HG02870 (cell line): Measurements from ENCODE around the gene RABL2B.
"Not testable (repeated sequence)": the region's sequence is repeated elsewhere in the genome, so short reads cannot be mapped to it uniquely, and the experiment has no call there.

Experiments
- ATAC-seq: cut with Tn5 transposase; IDR thresholded peaks from one replicate; pipeline ENCODE4 v1.9.1; 2021; ENCODE audit warnings: mild to moderate bottlenecking, moderate library complexity; ENCODE audit not compliant: unreplicated experiment

Gene RABL2B

GRCh38 chr22:50783033-50783879, at the start of gene RABL2B:
Gene RABL2B, minus strand, starts transcription at chr22:50783636. Its CDS starts 1,342 bp downstream, at chr22:50782294.
- ATAC-seq, result peak; percentile 90

DNA sequence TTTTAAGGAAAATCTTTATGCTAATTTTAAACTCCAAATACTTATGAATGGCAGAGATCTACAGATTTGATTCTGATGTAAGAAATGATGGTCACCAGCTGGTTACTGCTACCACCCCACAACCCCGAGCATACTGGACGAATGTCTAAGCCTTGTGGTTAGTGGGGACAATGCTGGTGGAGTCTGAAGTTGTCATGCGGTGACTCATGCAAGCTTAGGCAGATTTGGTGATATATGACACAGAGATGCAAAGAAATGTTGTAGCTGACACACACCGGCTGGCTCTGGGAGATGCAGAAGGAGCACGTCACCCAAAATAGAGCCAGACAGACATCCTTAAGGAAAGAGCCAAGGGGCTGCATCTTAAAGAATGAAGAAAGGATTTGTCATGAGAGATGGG, 3.5 kb upstream of the RABL2B start:
- ATAC-seq, result not testable (repeated sequence)

DNA sequence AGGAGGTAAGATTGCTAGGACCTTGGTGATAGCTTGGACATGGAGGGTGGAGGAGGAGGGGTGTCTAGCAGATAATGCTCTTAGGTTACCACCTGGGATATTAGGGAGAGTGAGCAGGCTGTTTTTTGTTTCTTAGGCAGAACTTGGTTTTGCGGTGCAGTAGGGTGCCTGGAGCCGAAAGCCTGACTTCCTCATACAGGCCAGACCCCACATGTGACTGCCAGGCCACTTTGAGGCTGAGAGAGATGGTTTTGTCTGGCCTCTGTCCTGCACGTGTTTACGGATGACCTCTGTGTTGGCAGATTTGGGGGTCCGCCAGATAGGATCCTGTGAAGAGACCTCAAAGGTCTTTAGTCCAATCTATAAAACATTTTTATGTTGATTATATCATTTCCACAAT, 1.9 kb upstream of the RABL2B start:
- ATAC-seq, result not testable (repeated sequence)

DNA sequence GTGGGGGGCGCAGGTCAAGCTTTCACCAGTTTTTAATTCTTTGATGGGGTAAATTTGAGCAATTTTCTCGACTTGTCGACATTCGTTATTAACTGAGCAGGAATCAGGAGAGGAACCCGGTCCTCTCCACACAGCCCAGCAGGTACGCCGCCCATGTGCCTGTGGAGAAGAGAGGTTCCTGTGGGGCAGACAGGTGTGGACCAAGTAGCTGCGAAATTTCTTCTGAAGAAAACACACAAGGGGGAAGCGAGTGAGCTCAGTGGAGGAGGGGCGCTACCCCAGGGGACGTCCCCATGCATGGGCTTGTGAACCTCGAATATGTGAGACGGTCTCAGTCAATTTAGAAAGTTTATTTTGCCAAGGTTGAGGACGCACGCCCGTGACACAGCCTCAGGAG, 442 bp upstream of the RABL2B start:
- peak; percentile 23 for ATAC-seq

DNA sequence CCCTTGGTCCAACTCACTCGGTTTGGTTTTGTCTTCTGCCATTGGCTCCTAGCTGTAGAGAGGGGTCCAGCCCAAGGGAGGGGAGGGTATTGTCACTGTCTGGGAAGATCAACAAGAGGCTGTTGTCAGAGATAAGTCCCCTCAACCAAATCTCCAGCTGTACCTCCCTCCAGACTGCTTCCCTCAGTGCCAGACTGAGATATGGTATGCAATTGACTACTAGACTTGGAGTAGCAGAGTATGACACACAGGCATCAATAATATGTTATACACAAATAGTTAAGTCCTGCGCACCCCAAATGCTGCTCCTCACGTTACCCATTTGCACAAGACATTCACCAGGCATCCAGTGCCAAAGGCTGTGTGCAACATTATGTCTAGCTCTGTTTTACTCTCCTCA, 1.2 kb downstream of the RABL2B start:
- not testable (repeated sequence) for ATAC-seq

GRCh38 chr22:50780244-50780643, 3.2 kb downstream of the RABL2B start:
- not testable (repeated sequence) for ATAC-seq

GRCh38 chr22:50777631-50778030, 5.8 kb downstream of the RABL2B start:
- not testable (repeated sequence) for ATAC-seq

DNA sequence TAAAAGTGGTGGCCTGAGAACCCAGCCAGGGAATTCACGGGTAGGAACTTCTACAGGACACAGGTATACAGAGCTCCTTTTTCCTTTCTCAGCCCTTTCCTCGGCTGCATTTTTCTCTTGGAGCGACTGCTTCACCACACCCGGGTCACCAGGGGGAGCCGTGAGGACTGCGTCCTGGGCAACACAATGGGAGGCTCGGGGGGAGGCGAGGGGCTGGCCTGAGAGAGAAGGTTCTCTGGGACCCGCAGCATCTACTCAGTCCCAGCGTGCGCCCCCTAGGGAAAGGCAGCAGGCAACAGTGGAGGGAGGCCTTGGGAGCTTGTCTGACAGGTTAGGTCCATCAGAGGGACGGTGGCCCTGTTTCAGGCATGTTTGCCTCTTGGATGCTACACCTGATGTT, 8.3 kb downstream of the RABL2B start:
- not testable (repeated sequence) for ATAC-seq

- not testable (repeated sequence) for ATAC-seq
Observed at GRCh38 chr22:50764288-50764687, 19.1 kb downstream of the RABL2B start.

DNA sequence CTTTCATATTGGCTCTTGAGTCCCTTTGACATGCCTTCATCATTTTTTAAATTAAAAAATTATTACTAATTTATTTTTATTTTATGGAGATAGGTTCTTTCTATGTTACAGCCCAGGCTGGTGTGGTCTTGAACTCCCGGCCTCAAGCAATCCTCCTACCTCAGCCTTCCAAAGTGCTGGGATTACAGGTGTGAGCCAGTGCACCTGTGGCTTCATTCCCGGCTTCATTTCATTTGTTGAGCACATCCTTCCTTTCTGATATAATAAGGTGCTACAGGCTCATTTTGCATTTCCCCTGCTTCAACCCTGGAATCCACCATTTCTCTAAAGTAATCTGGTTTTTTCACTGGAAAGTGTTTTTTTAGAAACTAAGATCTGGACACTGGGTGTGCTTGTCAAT, 21.6 kb downstream of the RABL2B start:
- ATAC-seq, result not testable (repeated sequence)

GRCh38 chr22:50759597-50760341, 23.7 kb downstream of the RABL2B start:
- ATAC-seq, result not testable (repeated sequence)

GRCh38 chr22:50756949-50757491, 26.4 kb downstream of the RABL2B start:
- ATAC-seq, result not testable (repeated sequence)

DNA sequence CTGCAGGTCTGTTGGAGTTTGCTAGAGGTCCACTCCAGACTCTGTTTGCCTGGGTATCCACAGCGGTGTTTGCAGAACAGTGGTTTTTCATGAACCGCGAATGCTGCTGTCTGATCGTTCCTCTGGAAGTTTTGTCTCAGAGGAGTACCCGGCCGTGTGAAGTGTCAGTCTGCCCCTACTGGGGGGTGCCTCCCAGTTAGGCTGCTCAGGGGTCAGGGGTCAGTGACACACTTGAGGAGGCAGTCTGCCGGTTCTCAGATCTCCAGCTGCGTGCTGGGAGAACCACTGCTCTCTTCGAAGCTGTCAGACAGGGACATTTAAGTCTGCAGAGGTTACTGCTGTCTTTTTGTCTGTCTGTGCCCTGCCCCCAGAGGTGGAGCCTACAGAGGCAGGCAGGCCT, 27.0 kb downstream of the RABL2B start:
- not testable (repeated sequence) for ATAC-seq

- not testable (repeated sequence) for ATAC-seq
Observed at GRCh38 chr22:50755251-50755650, 28.2 kb downstream of the RABL2B start.

GRCh38 chr22:50749302-50750074, 33.9 kb downstream of the RABL2B start:
- ATAC-seq, result not testable (repeated sequence)

DNA sequence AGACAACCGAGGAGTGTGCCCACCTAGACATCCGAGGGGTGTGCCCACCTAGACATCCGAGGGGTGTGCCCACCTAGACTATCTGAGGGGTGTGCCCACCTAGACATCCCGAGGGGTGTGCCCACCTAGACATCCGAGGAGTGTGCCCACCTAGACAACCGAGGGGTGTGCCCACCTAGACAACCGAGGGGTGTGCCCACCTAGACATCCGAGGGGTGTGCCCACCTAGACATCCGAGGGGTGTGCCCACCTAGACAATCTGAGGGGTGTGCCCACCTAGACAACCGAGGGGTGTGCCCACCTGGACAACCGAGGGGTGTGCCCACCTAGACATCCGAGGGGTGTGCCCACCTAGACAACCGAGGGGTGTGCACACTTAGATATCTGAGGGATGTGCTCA, 34.8 kb downstream of the RABL2B start:
- not testable (repeated sequence) for ATAC-seq

GRCh38 chr22:50747521-50747920, 35.9 kb downstream of the RABL2B start:
- ATAC-seq, result not testable (repeated sequence)

GRCh38 chr22:50744424-50744823, 39.0 kb downstream of the RABL2B start:
- ATAC-seq, result not testable (repeated sequence)

DNA sequence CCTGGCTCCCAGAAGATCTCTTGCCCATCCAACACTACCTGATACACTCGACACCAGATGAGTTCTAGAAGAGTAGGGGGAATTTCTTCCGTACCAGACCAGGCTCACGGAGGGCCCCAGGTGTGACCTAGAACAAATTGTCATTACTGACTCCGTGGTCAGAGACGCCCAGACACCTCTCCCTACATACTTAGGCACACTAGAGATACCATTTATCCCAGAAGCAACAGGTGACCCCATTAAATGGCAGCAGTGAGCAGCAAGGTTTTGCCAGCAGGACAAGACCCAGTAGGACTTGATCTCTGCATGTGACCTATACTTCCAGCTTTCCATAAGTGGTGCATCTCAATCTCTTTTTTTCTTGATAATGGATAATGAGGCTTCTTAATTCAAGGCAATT, 42.7 kb downstream of the RABL2B start:
- ATAC-seq, result not testable (repeated sequence)

GRCh38 chr22:50739894-50740293, 43.5 kb downstream of the RABL2B start:
- no peak for ATAC-seq

DNA sequence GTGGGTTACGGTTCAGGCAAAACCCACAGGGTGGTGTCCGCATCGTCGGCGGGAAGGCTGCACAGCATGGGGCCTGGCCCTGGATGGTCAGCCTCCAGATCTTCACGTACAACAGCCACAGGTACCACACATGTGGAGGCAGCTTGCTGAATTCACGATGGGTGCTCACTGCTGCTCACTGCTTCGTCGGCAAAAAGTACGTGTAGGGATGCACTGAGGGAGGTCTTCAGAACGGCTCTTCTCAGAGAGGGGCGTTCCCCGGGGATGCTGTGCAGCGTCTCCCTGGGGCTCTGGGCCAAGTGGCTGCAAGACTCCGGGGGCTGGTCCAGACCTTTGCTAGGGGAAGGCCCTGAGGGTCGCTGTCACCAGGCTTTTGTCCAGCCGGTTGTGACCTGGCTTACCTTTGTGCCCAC, 44.2 kb downstream of the RABL2B start:
- no peak for ATAC-seq
